T-cell (primary cell): ENCODE results near the gene ODAD3. TPM values are rescaled to one million over a fixed set of nuclear protein-coding genes. Genes with fewer than 3 reads are reported as not detected.

Experiments used
- ATAC-seq, 4 experiments: fragments of 200-7000 bp in 3 of 4; fragments of 150-1000 bp in 1 of 4; cut with Tn5 transposase; replicated peaks in 1 of 4; 1 replicate in 3 of 4; 2 replicates in 1 of 4; pipeline ENCODE4 v1.10.0; 2021; ENCODE audit warnings: moderate library complexity in 3 of 4, mild to moderate bottlenecking in 2 of 4, moderate number of reproducible peaks in 1 of 4
- CTCF ChIA-PET, 2 donors: fragments of 300-600 bp; sonication (Branson Sonifier 250); formaldehyde crosslinking; loops; one replicate each; lab custom pipeline; 2022; ENCODE audit warnings: antibody characterized with exemption in 2 of 2; lab: Charles Lee
- POLR2A ChIA-PET, 2 donors: fragments of 300-600 bp; sonication (Branson Sonifier 250); formaldehyde crosslinking; loops; one replicate each; lab custom pipeline; 2022; ENCODE audit warnings: antibody characterized with exemption in 2 of 2; lab: Charles Lee
- DNase-seq, 35 experiments: peaks; one replicate each; pipeline versions ENCODE4 v3.0.0 to v3.0.0-alpha.2; 2013 to 2023
- H3K27ac ChIP-seq: one replicate; pipeline ENCODE4 v1.5.1; 2013; ENCODE audit warnings: low read length
- H3K27me3 ChIP-seq, 2 experiments: replicated peaks in 1 of 2; 1 replicate in 1 of 2; 2 replicates in 1 of 2; pipeline versions ENCODE4 v1.6.1 to v1.7.0; 2013; ENCODE audit warnings: low read length in 1 of 2, mixed read lengths in 1 of 2; ENCODE audit not compliant: control insufficient read depth in 2 of 2, insufficient read depth in 2 of 2; ENCODE audit errors: extremely low read depth in 1 of 2
- H3K36me3 ChIP-seq, 2 donors: 1 replicate in 1 of 2; 2 replicates in 1 of 2; pipeline versions ENCODE4 v1.6.1 to v1.7.0; 2013; ENCODE audit warnings: low read length in 1 of 2; ENCODE audit not compliant: control insufficient read depth in 2 of 2, insufficient read depth in 1 of 2; ENCODE audit errors: extremely low read depth in 1 of 2
- H3K4me1 ChIP-seq, 2 experiments: 1 replicate in 1 of 2; 2 replicates in 1 of 2; pipeline versions ENCODE4 v1.6.1 to v1.7.0; 2013; ENCODE audit warnings: low read length in 2 of 2, mixed read lengths in 1 of 2; ENCODE audit not compliant: insufficient read depth in 2 of 2, control insufficient read depth in 1 of 2; ENCODE audit errors: extremely low read depth in 1 of 2
- H3K4me3 ChIP-seq, 2 donors: 1 replicate in 1 of 2; 2 replicates in 1 of 2; pipeline versions ENCODE4 v1.5.1 to v1.7.0; 2013; ENCODE audit warnings: mild to moderate bottlenecking in 2 of 2, low read length in 1 of 2, moderate library complexity in 1 of 2; ENCODE audit not compliant: control insufficient read depth in 1 of 2; ENCODE audit errors: extremely low read depth in 1 of 2
- H3K9me3 ChIP-seq: 2 replicates; pipeline ENCODE4 v1.7.0; 2013
- H3K27ac Mint-ChIP-seq, 2 donors: one replicate each; pipeline ENCODE4 v1.8.0; 2020 to 2021; ENCODE audit warnings: mild to moderate bottlenecking in 2 of 2, mixed read lengths in 2 of 2
- H3K27me3 Mint-ChIP-seq, 2 donors: one replicate each; pipeline ENCODE4 v1.8.0; 2021 to 2022; ENCODE audit warnings: mixed read lengths in 2 of 2
- H3K36me3 Mint-ChIP-seq: one replicate; pipeline ENCODE4 v1.8.0; 2021; ENCODE audit warnings: mixed read lengths
- H3K4me1 Mint-ChIP-seq, 3 donors: one replicate each; pipeline ENCODE4 v1.8.0; 2020 to 2022; ENCODE audit warnings: mixed read lengths in 3 of 3, mild to moderate bottlenecking in 1 of 3
- H3K4me3 Mint-ChIP-seq, 3 donors: one replicate each; pipeline ENCODE4 v1.8.0; 2020 to 2022; ENCODE audit warnings: mild to moderate bottlenecking in 3 of 3, mixed read lengths in 3 of 3, moderate library complexity in 3 of 3
- H3K9me3 Mint-ChIP-seq, 3 donors: one replicate each; pipeline ENCODE4 v1.8.0; 2020 to 2022; ENCODE audit warnings: mixed read lengths in 3 of 3
- WGBS: methylation state at CpG from one replicate; pipeline ENCODE4 v1.1.5; 2013; ENCODE audit warnings: missing lambda C conversion rate; ENCODE audit not compliant: insufficient coverage; 5-methylcytosine and 5-hydroxymethylcytosine counted together
- total RNA-seq, 35 experiments: library from RNA in 6 of 35; stranded (reverse) in 6 of 35; fragments of 120-200 nt in 1 of 35; gene quantifications; one replicate each; pipeline versions ENCODE4 v1.2.1 to v1.2.4 and lab custom pipeline; 2013 to 2026

The ODAD3 gene
- total RNA-seq, 5 donors from 2014 or later (not counting 1 experiment from before 2014, with no cell fraction given): 0.20 TPM; not detected in 4

- H3K4me3 ChIP-seq: peak overlapping the region; percentile 40 to 42
- H3K27ac ChIP-seq: no peak overlapping the region
- H3K36me3 ChIP-seq: no peaks in the 10 kb centered on the region
- peaks cover 33 to 44% (median 38%) of the 10 kb centered on the region in 3 donors for H3K4me1 Mint-ChIP-seq
- DNase-seq: peak; percentile 20 to 73 (median 51)
- CTCF ChIA-PET: interaction anchor here in 1 of 2 donors (0.6 to 1.7 kb wide), 6 partner anchors 11 to 226 kb away, joined by 3 to 9 read pairs (median 6); partner anchors contain the start of genes PRKCSH and SWSAP1
- H3K4me1 ChIP-seq: peaks cover 5 to 52% of the 10 kb centered on the region in 2 experiments
- POLR2A ChIA-PET: interaction anchor here in 1 of 2 donors (0.6 kb wide), 1 partner anchor 172 kb away, joined by 14 read pairs; no protein-coding TSS in a partner anchor
- no peaks in the 10 kb centered on the region for H3K9me3 ChIP-seq
- no peaks in the 10 kb centered on the region for H3K36me3 Mint-ChIP-seq
- no peak overlapping the region for H3K27ac Mint-ChIP-seq
- peaks cover 47 to 55% of the 10 kb centered on the region in 2 donors for H3K27me3 Mint-ChIP-seq
- 3% methylated on average over 49 of the region's 56 CpGs for WGBS
- ATAC-seq: peak; percentile 61 to 81 (median 72)
- peak overlapping the region; percentile 56 to 80 (median 76) for H3K4me3 Mint-ChIP-seq
- H3K9me3 Mint-ChIP-seq: no peaks in the 10 kb centered on the region
- peaks cover 5 to 82% of the 10 kb centered on the region in 2 experiments for H3K27me3 ChIP-seq
Measured at GRCh38 chr19:11422163-11423065, 12.5 kb downstream of the ODAD3 start.

- H3K4me3 Mint-ChIP-seq: peak overlapping the region; percentile 55 to 80 (median 56)
- peak overlapping the region in 1 of 2 donors; percentile 49 for H3K27ac Mint-ChIP-seq
- peaks cover 5 to 85% of the 10 kb centered on the region in 2 experiments for H3K27me3 ChIP-seq
- peak in 14 of 35 experiments; percentile 14 to 46 (median 22) for DNase-seq
- WGBS: 9% methylated on average over 22 of the region's 36 CpGs
- no peaks in the 10 kb centered on the region for H3K36me3 ChIP-seq
- ChIA-PET CTCF (interaction anchor here (0.6 to 1.7 kb wide), 5 partner anchors 14 to 296 kb away, joined by 3 to 9 read pairs (median 6); partner anchors contain the start of genes PRKCSH (in 1 of the 2) and SWSAP1 (in 1 of the 2)), POLR2A (interaction anchor here in 1 of 2 donors (0.6 kb wide), 1 partner anchor 173 kb away, joined by 14 read pairs; no protein-coding TSS in a partner anchor)
- H3K4me3 ChIP-seq: peak overlapping the region; percentile 40 to 48
- H3K27me3 Mint-ChIP-seq: peaks cover 43 to 58% of the 10 kb centered on the region in 2 donors
- no peaks in the 10 kb centered on the region for H3K9me3 Mint-ChIP-seq
- peak; percentile 27 to 57 (median 39) for ATAC-seq
- H3K36me3 Mint-ChIP-seq: no peaks in the 10 kb centered on the region
- no peaks in the 10 kb centered on the region for H3K9me3 ChIP-seq
- peaks cover 33 to 44% (median 38%) of the 10 kb centered on the region in 3 donors for H3K4me1 Mint-ChIP-seq
- peaks cover 5 to 52% of the 10 kb centered on the region in 2 experiments for H3K4me1 ChIP-seq
- H3K27ac ChIP-seq: no peak overlapping the region
Measured at GRCh38 chr19:11421371-11422098, 13.4 kb downstream of the ODAD3 start.

- H3K4me1 Mint-ChIP-seq: peaks cover 33 to 44% (median 38%) of the 10 kb centered on the region in 3 donors
- peak in 1 of 35 experiments; percentile 22 for DNase-seq
- POLR2A ChIA-PET: no interaction called here
- ATAC-seq: peak in 1 of 4 experiments; percentile 8
- WGBS: 3% methylated on average over 26 of the region's 46 CpGs
- Histone ChIP-seq H3K27ac (no peak overlapping the region), H3K9me3 (no peaks in the 10 kb centered on the region), H3K4me1 (peaks cover 5 to 52% of the 10 kb centered on the region in 2 experiments), H3K36me3 (no peaks in the 10 kb centered on the region), H3K27me3 (peaks cover 5 to 83% of the 10 kb centered on the region in 2 experiments), H3K4me3 (peak overlapping the region in 1 of 2 donors; percentile 48)
- CTCF ChIA-PET: interaction anchor here (0.6 to 1.6 kb wide), 3 partner anchors 15 to 295 kb away, joined by 3 to 7 read pairs (median 6); partner anchors contain the start of gene PRKCSH (in 1 of the 2)
- peak overlapping the region; percentile 55 to 80 (median 56) for H3K4me3 Mint-ChIP-seq
- peaks cover 43 to 62% of the 10 kb centered on the region in 2 donors for H3K27me3 Mint-ChIP-seq
- no peaks in the 10 kb centered on the region for H3K36me3 Mint-ChIP-seq
- H3K9me3 Mint-ChIP-seq: no peaks in the 10 kb centered on the region
- no peak overlapping the region for H3K27ac Mint-ChIP-seq
Measured at GRCh38 chr19:11420429-11421370, 14.2 kb downstream of the ODAD3 start.

- Histone ChIP-seq H3K9me3 (no peaks in the 10 kb centered on the region), H3K4me3 (no peak within 1 kb of the TSS), H3K27me3 (peaks cover 5 to 78% of the 10 kb centered on the region in 2 experiments), H3K4me1 (peaks cover 5 to 47% of the 10 kb centered on the region in 2 experiments), H3K36me3 (no peaks in the 10 kb centered on the region), H3K27ac (no peak within 1 kb of the TSS)
- DNase-seq (no peak), ATAC-seq (no peak)
- WGBS: 7% methylated on average over 71 of the region's 72 CpGs
- peaks cover 33 to 43% (median 37%) of the 10 kb centered on the region in 3 donors for H3K4me1 Mint-ChIP-seq
- peak within 1 kb of the TSS in 1 of 3 donors; percentile 80 for H3K4me3 Mint-ChIP-seq
- H3K27ac Mint-ChIP-seq: no peak within 1 kb of the TSS
- ChIA-PET CTCF (interaction anchor here (0.5 to 0.8 kb wide), 2 partner anchors 39 to 43 kb away, joined by 3 read pairs; no protein-coding TSS in a partner anchor), POLR2A (interaction anchor here in 1 of 2 donors (0.6 kb wide), 1 partner anchor 43 kb away, joined by 4 read pairs; no protein-coding TSS in a partner anchor)
- H3K9me3 Mint-ChIP-seq: no peaks in the 10 kb centered on the region
- no peaks in the 10 kb centered on the region for H3K36me3 Mint-ChIP-seq
- H3K27me3 Mint-ChIP-seq: peaks cover 40 to 58% of the 10 kb centered on the region in 2 donors
Measured at GRCh38 chr19:11418549-11419506, 16.1 kb downstream of the ODAD3 start, which contains the start of gene RGL3. RGL3 (minus strand) TSS chr19:11419314; CDS start chr19:11419278, 36 bp downstream.
